Activated CD8-positive, alpha-beta memory T cell treated with anti-CD3 and anti-CD28 coated beads for 36 hours (primary cell): ENCODE results near the gene ZBTB40. TPM values are rescaled to one million over a fixed set of nuclear protein-coding genes. Genes with fewer than 3 reads are reported as not detected.

ENCODE experiments used
- CTCF ChIA-PET: fragments of 350-600 bp; sonication (Branson Sonifier 250); formaldehyde crosslinking; loops from one replicate; lab custom pipeline; 2021; ENCODE audit warnings: antibody characterized with exemption; lab: Charles Lee
- POLR2A ChIA-PET: fragments of 350-600 bp; sonication (Branson Sonifier 250); formaldehyde crosslinking; loops from one replicate; lab custom pipeline; 2021; ENCODE audit warnings: antibody characterized with exemption; lab: Charles Lee
- total RNA-seq, 2 experiments: library from RNA; stranded (reverse); gene quantifications; one replicate each; pipeline ENCODE4 v1.2.3, GENCODE V29; 2021

The ZBTB40 gene
- total RNA-seq, 2 experiments from 2014 or later = 20.8 to 22.1 TPM

DNA sequence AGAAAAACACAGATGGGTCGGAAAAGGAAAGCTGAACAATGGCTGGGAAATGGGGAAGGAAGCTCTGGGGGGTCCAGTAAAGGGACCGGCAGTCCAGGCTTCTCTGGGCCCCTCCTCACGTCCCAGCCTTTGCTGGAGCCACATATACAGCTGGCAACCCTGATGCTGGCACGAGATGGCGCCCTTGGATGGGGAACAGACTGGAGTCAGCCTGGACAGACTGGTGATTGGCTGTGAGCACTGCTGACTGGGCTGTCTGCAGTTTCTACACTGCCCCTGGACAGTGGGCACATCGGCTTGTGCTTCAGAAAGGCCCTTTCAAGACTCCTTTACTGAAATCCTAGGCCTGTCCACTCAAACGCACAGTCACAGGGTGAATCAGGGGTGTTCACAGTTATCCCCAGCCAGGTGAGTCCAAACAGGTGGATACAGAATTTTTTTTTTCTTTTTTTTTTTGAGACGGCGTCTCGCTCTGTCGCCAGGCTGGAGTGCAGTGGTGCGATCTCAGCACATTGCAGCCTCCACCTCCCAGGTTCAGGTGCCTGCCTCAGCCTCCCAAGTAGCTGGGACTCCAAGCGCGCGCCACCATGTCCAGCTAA lies 31.1 kb upstream of the ZBTB40 start:
- ChIA-PET CTCF (interaction anchor here (0.7 to 1.4 kb wide), 4 partner anchors 41 to 225 kb away, joined by 3 to 6 read pairs (median 3); no protein-coding TSS in a partner anchor), POLR2A (no interaction called here)

DNA sequence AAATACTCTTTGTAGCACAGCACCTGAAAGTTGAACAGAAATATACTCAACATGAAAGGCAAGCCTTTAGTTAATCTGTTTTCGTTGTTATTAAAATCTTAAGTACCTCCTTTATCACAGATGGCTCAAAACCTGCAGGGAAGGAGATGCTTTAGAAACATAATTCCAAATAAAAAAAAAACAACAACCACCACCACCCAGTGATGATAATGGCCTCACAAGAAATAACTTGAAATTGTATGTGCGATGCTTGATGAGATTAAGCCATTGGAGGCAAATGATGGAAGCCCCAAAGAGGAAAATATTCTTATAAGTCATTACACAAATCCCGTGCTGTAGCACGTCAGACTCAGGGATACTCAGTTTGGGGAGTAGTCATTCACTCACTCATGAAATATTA lies 24.9 kb upstream of the ZBTB40 start:
- ChIA-PET CTCF (no interaction called here), POLR2A (no interaction called here)

DNA sequence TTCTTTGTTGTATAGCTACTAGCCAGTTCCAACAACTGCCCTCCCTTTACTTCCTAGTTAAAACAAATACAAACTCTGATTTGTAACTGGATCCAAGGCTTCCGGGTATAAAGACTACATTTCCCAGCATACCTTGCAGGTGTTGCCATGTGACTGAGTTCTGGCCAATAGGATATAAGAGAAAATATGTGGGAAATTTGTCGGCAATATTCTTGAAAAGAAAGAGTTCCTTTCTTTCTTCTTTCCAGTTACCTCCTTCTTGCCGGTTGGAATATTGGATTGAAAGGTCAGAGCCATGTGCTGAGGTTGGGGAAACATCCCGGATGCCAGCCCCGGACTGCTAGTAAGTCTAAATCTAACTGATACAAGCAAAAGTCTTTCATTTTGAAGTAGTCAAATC lies 23.0 kb upstream of the ZBTB40 start:
- POLR2A ChIA-PET = no interaction called here
- CTCF ChIA-PET = no interaction called here

DNA sequence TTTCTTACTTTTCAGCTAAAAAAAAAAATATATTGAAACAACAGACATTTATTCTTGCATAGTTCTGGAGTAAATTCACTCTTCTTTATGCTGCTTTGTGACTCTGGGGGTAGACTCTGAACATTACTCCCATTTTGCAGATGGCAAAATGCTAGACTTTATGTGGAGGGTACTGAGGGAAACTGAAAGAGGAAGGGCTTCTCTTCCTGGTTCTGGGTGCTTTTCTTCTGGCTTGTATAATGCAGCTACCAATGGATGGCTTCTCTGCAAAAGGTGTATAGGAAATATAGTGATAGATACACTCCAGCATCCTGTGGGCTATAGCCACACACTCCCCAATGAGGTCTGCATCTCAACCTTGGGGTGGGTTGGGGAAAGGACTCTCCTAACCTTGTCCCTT lies 19.7 kb upstream of the ZBTB40 start:
- ChIA-PET POLR2A (no interaction called here), CTCF (interaction anchor here (1.3 kb wide), 1 partner anchor 210 kb away, joined by 3 read pairs; no protein-coding TSS in a partner anchor)

DNA sequence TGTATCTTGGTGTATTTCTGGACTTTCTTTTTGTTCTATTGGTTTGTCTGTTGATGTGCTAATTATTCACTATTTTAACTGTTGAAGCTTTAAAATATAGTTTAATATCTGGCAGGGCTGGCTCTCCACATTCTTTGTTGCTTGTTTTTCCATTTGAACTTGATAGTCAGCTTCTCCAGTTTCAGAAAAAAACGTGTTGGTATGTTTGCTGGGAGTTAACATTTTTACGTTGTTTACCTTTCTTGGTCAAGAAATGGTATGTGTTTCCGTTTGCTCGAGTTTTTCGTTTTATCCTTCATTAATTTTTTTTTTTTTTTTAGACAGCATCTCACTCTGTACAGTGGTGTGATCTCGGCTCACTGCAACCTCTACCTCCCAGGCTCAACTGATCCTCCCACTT lies 16.9 kb upstream of the ZBTB40 start:
- CTCF ChIA-PET = no interaction called here
- POLR2A ChIA-PET = interaction anchor here (0.7 kb wide), 1 partner anchor 873 kb away, joined by 6 read pairs; no protein-coding TSS in a partner anchor

DNA sequence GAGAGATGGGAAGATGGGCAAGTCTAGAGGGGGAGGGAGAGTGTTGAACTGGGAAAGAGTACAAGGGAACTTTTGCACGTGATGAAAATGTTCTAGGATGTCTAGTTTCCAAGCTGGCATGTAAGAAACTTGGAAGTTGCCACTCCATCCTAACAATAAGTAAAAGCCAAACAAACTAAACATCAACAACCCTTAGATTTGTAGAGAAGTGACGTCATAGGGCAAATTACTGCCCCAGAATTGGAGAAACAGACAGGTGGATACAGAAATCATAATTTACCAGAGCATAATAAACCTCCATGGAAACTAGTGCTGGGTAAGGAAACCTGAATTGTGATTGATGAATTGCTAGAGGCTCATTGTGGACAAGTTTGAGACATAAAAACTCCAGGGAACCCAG lies 14.7 kb upstream of the ZBTB40 start:
- POLR2A ChIA-PET = no interaction called here
- CTCF ChIA-PET = no interaction called here

DNA sequence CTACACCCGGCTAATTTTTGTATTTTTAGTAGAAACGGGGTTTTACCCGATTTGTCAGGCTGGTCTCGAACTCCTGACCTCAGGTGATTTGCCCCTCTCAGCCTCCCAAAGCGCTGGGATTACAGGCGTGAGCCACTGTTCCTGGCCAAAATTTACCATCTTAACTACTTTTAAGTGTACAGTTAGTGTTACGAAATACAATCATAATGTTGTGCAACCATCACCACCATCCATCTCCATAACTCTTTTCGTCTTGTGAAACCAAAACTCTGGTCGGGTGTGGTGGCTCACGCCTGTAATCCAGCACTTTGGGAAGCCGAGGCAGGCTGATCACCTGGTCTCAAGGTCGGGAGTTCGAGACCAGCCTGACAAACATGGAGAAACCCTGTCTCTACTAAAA lies 14.1 kb upstream of the ZBTB40 start:
- POLR2A ChIA-PET = no interaction called here
- CTCF ChIA-PET = no interaction called here

DNA sequence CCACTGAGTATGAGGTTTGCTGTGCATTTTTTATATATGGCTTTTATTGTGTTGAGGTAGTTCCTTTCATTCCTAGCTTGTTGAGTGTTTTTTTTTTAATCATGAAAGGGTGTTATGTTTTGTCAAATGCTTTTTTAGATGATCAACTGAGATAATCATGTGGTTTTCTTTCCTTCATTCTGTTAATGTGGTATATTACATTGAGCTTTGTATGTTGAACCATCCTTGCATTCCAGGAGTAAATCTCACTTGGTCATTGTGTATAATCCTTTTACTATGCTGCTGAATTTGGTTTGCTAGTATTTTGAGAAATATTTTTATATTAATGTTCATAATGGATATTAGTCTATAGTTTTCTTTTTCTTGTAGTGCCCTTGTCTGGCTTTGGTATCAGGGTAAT lies 11.1 kb upstream of the ZBTB40 start:
- POLR2A ChIA-PET = interaction anchor here (0.7 kb wide), 1 partner anchor 301 kb away, joined by 6 read pairs; no protein-coding TSS in a partner anchor
- CTCF ChIA-PET = interaction anchor here (0.7 kb wide), 1 partner anchor 10 kb away, joined by 3 read pairs; no protein-coding TSS in a partner anchor

DNA sequence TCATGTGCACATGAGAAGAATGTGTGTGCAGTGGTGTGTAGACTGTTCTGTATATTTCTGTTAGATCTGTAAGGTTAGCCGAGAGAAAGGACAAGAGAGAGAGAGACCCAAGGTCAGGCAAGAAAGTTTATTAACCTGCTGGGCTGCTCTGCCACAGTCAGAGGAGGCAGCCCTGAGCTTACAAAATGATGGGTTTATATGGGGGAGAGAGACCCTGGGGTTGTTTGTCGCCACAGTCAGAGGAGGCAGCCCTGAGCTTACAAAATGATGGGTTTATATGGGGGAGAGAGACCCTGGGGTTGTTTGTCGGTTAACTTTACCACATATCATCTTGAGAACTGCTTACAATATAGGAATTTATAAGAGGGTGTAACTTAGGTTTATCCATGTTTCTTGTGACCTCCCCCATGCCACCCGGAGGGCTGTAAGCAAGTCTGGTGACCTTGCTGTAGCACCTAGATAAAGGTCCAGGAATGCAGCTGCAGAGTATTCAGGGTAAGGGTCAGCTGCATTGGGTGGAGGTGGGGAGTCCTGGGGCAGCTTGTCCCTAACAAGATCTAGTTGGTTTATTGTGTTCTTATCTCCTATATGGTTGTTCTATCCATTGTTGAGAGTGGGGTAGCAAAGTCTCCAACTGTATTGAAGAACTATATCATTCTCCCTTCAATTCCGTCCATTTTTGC lies 9.3 kb upstream of the ZBTB40 start:
- ChIA-PET POLR2A (no interaction called here), CTCF (no interaction called here)

DNA sequence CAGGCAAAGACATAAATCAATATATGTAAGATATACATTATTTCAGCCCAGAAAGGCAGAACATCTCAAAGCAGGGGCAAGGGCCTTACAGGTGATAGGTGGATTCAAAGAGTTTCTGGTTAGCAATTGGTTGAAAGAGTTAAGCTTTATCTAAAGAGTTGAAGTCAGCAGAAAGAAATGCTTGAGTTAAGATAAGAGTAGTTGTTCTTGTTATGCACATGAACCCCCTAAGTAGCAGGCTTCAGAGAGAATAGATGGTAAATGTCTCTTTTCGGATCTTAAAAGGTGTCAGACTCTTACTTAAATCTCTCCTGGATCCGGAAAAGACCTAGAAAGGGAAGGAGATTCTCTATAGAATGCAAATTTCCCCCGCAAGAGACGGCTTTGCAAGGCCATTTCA lies 8.3 kb upstream of the ZBTB40 start:
- POLR2A ChIA-PET = no interaction called here
- CTCF ChIA-PET = no interaction called here

DNA sequence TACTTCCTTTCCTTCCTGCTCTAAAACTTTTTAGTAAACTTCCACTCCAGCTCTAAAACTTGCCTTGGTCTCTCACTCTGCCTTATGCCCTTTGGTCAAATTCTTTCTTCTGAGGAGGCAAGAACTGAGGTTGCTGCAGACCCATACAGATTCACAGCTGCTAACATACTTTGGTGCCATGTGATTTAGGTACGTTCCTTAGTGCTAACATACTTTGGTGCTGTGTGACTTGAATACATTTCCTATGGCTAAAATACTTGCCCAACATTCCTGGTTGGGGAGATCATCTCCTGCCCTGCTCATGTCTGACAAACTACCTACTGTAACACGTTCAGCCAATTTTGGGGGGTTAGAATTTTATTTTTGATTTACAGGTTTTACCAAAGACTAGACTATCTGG lies 6.8 kb upstream of the ZBTB40 start:
- ChIA-PET POLR2A (no interaction called here), CTCF (no interaction called here)

DNA sequence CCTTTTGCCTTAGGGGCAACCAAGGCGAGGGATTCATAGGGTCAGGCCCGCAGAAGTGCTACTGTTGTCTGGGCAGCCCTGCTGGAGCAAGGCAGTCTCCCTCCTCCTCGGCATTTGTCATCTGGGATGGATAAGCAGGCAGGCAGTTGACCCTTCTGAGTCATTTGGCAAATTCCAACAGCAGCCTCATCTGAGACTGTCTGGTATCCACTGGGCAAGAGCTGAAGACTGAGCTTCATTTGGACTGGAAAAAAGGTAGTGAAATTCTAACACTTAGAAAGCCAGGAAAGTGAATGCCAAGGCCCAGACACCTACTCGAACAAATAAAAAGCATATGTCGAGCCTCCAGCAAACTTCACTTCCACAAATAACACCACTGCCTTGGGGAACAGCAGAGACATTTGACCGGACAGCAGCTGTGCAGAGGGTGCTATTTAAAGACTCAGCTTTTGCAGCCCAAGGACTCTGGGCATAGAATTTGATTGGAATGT lies 4.0 kb upstream of the ZBTB40 start:
- ChIA-PET CTCF (no interaction called here), POLR2A (no interaction called here)

DNA sequence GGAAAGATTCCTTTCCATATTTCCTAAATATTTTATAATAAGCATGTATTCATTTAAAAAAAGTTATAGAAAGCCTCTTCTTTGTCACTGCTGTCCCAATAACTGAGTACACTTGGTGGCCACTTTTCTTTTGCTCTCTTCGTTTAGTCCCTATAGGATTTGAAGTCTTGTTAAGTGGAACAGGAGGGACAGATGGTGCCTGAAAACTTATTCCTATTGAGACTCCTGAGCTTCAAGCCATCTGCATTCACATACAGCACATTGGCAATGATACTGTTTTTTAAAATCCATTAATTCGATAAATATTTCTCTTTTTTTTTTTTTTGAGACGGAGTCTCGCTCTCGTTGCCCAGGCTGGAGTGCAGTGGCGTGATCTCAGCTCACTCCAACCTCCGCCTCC lies 2.0 kb upstream of the ZBTB40 start:
- CTCF ChIA-PET = no interaction called here
- POLR2A ChIA-PET = interaction anchor here (0.6 kb wide), 2 partner anchors 332 to 647 kb away, joined by 3 to 4 read pairs; no protein-coding TSS in a partner anchor

DNA sequence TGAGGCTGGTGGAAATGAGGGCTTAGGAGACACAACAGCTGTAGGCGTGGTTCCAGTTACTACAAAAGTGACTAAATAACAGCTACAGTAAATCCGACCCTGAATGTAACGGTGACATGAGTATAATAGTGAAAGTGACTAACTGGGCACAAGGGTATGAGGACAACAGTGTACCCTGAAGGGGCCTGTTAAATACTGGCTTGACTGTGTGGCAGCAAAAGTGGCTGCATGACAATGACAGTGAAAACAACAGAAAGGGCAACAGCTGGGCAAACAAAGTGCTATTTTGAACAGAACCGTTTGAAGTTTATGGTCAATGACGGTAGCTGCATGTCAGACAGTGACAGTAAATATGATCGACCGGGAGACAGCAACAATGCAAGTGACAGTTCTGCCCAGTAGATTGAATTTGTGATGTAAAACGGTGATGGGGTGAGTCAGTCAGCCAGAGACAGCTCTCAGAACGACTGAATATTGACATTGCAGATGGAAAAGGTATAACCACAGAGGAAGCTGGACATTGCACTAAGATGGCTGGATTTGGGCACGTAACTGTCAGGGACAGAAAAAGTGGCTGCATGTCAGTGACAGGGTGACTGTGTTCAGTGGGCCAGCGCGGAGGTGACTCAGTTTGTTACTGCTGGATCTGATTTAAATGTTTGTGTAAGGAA lies 1.2 kb upstream of the ZBTB40 start:
- ChIA-PET CTCF (no interaction called here), POLR2A (interaction anchor here (0.6 kb wide), 1 partner anchor 646 kb away, joined by 4 read pairs; no protein-coding TSS in a partner anchor)

DNA sequence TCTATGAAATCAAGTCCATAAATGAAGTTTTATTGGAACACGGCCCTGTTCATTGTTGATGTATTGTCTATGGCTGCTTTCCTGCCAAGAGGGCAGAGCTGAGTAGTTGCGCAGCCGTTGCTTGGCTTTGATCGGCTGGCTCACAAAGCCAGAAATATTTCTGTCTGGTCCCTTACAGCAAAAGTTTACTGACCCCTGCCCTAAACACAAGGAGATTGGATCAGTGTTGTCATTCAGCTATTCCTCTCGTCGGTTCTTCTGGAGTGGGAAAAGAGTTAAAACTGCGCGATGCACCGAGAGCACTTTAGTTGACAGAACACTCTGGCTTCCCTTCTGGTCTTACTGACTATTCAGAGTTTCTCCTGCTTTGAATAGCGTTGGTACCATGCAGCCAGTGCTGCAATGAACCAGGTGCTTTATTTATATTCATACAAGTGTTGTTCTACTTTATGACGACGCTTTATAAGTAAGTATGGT lies 868 bp downstream of the ZBTB40 start:
- POLR2A ChIA-PET = interaction anchor here (0.6 kb wide), 1 partner anchor 1293 kb away, joined by 5 read pairs; no protein-coding TSS in a partner anchor
- CTCF ChIA-PET = no interaction called here

DNA sequence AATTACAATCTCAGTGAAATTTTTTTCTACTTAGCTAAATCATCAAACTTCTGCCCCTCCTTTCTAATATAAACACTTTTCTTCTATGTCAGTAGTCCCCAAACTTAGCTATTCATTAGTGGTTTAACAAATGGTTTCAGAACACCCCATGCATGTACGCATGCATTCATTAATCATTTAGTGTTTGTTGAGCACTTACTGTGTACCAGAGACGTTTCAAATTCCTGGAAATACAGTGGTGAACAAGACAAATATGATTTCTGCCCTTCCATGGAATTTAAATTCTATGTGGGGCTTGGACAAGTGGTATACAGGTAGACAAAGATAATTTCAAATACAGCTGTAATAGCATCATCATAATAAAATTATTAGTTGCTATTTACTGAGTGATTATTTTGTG lies 1.5 kb downstream of the ZBTB40 start:
- CTCF ChIA-PET = interaction anchor here (0.6 kb wide), 1 partner anchor 1129 kb away, joined by 3 read pairs; no protein-coding TSS in a partner anchor
- POLR2A ChIA-PET = interaction anchor here (0.6 kb wide), 1 partner anchor 1292 kb away, joined by 5 read pairs; no protein-coding TSS in a partner anchor

DNA sequence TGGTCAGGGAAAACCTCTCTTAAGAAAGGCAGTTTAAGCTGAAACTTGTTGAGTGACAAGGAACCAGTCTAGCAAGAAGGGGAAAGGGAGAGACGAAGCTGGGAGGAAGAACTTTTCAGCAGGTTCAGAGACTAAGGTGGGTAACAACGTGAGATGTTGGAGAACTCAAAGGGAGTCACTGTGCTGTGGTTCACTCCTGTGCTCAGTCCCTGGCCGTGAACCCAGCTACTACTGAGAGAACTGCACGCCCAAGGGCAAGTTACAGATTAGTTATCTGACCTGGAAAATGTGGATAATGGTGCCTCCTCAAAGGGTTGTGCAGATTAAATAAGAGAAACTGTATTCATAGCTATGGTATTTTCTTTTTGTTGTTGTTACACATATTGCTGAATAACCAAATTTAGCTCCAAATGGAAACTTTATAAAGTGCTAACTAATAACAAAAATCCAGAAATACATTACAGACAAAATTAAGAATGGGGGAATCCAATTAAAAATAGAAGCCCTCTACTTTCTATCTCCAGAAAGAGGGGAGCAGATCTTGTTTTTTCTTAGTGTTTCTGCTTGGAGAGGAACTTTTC lies 2.9 kb downstream of the ZBTB40 start:
- POLR2A ChIA-PET = interaction anchor here (0.6 kb wide), 1 partner anchor 709 kb away, joined by 3 read pairs; no protein-coding TSS in a partner anchor
- CTCF ChIA-PET = no interaction called here

DNA sequence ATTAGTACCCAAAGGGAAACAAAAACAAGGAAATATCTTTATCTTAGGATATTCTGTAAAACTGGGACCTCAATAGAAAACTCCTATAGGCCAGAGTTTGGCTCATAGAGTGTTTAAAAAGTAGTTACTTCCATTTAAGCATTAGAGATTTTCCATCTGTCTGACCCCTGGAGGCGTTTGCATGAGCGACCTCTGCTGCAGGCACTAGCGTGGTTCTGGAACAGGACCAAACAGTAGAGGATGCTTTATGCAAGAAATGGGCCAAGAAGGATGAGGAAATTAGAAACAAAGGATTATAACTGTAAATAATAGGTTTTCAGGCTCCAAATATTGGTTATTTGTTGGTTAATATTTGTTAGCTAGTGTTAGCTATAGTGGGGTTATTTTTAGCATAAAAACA lies 5.7 kb downstream of the ZBTB40 start:
- CTCF ChIA-PET = no interaction called here
- POLR2A ChIA-PET = no interaction called here

DNA sequence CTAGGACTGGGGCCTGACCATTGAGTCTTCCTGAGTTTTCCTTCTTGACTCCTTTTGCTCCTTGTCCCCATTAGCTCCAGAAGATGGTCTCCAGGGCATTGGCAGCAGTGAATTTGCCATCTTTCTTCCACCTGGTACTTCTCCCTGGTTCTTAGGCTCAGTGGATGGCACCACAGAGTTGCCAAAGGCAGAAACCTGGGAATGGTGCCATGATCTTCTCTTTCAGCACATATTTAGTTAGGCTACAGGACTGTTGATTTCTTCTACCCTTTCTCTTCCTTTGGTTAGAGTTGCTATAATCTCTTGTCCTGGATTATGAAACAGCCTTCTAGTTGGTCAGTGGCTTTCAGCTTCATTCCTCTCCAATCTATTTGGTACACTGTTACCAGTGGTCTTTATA lies 6.2 kb downstream of the ZBTB40 start:
- POLR2A ChIA-PET = no interaction called here
- CTCF ChIA-PET = no interaction called here
